Astrocyte (in vitro differentiated cells and primary cell): ENCODE data around the gene PRTG. TPM values are rescaled to one million over a fixed set of nuclear protein-coding genes. Genes with fewer than 3 reads are reported as not detected.

Experiments
- DNase-seq: peaks from one replicate; pipeline ENCODE4 v3.0.0-alpha.2; 2010; ENCODE audit warnings: low read depth
- FAIRE-seq: peaks from 2 replicates; lab custom pipeline; 2011; peaks lifted over from hg19 to GRCh38; lab: Jason Lieb, UNC
- H2AFZ ChIP-seq: 2 replicates; pipeline ENCODE4 v1.6.0; 2012; ENCODE audit warnings: low read depth, low read length, inconsistent platforms
- H3K27ac ChIP-seq: 2 replicates; pipeline ENCODE4 v1.5.1; 2011; ENCODE audit warnings: low read depth, low read length, inconsistent platforms
- H3K27me3 ChIP-seq: 2 replicates; pipeline ENCODE4 v1.6.0; 2011; ENCODE audit warnings: low read length, inconsistent platforms; ENCODE audit not compliant: insufficient read depth
- H3K36me3 ChIP-seq: 2 replicates; pipeline ENCODE4 v1.5.1; 2011; ENCODE audit warnings: low read length, inconsistent platforms; ENCODE audit not compliant: insufficient read depth
- H3K4me1 ChIP-seq: 2 replicates; pipeline ENCODE4 v1.5.1; 2011; ENCODE audit warnings: low read length, inconsistent platforms; ENCODE audit not compliant: insufficient read depth
- H3K4me2 ChIP-seq: 2 replicates; pipeline ENCODE4 v1.6.0; 2012; ENCODE audit warnings: low read length, inconsistent platforms
- H3K4me3 ChIP-seq: 2 replicates; pipeline ENCODE4 v1.5.1; 2011; ENCODE audit warnings: low read depth, mild to moderate bottlenecking, low read length, inconsistent platforms; ENCODE audit not compliant: insufficient read depth
- H3K79me2 ChIP-seq: 2 replicates; pipeline ENCODE4 v1.6.0; 2012; ENCODE audit warnings: mild to moderate bottlenecking, low read length, inconsistent platforms; ENCODE audit not compliant: insufficient read depth
- H3K9ac ChIP-seq: 2 replicates; pipeline ENCODE4 v1.6.0; 2012; ENCODE audit warnings: mild to moderate bottlenecking, low read length, inconsistent platforms
- H3K9me3 ChIP-seq: 2 replicates; pipeline ENCODE4 v1.5.1; 2012; ENCODE audit warnings: low read depth, mild to moderate bottlenecking, low read length, inconsistent platforms; ENCODE audit not compliant: insufficient read depth
- H4K20me1 ChIP-seq: 2 replicates; pipeline ENCODE4 v1.6.0; 2012; ENCODE audit warnings: low read length, inconsistent platforms; ENCODE audit not compliant: insufficient read depth
- H3K27ac Mint-ChIP-seq: one replicate; pipeline ENCODE4 v1.8.0; 2021; ENCODE audit warnings: mild to moderate bottlenecking, mixed read lengths; ENCODE audit not compliant: unreplicated experiment
- H3K27me3 Mint-ChIP-seq: one replicate; pipeline ENCODE4 v1.8.0; 2021; ENCODE audit warnings: low read depth, mixed read lengths; ENCODE audit not compliant: unreplicated experiment
- H3K36me3 Mint-ChIP-seq: one replicate; pipeline ENCODE4 v1.8.0; 2021; ENCODE audit warnings: low read depth, mixed read lengths; ENCODE audit not compliant: unreplicated experiment
- H3K4me1 Mint-ChIP-seq: one replicate; pipeline ENCODE4 v1.8.0; 2021; ENCODE audit warnings: low read depth, mixed read lengths; ENCODE audit not compliant: unreplicated experiment
- H3K4me3 Mint-ChIP-seq: one replicate; pipeline ENCODE4 v1.8.0; 2021; ENCODE audit warnings: mild to moderate bottlenecking, moderate library complexity, mixed read lengths; ENCODE audit not compliant: unreplicated experiment
- H3K9me3 Mint-ChIP-seq: one replicate; pipeline ENCODE4 v1.8.0; 2021; ENCODE audit warnings: mild to moderate bottlenecking, mixed read lengths; ENCODE audit not compliant: unreplicated experiment
- CTCF ChIP-seq: IDR thresholded peaks from 2 replicates; pipeline ENCODE4 v1.5.1; 2011; ENCODE audit warnings: low read depth, mild to moderate bottlenecking, inconsistent platforms, low read length, moderate library complexity; ENCODE audit not compliant: insufficient read depth
- EZH2 ChIP-seq: IDR thresholded peaks from 2 replicates; pipeline ENCODE4 v1.6.1; 2012; ENCODE audit warnings: mild to moderate bottlenecking, low read length, inconsistent platforms; ENCODE audit not compliant: insufficient read depth
- total RNA-seq: library from RNA; stranded (reverse); gene quantifications from 2 replicates; pipeline ENCODE4 v1.2.1, GENCODE V29; 2021

The PRTG gene
- total RNA-seq, 1 donor from 2014 or later, result 39.4 TPM

- Mint-ChIP-seq H3K36me3 (peaks cover 2% of the 10 kb centered on the region), H3K27me3 (peaks cover 19% of the 10 kb centered on the region), H3K4me3 (no peak overlapping the region), H3K4me1 (no peaks in the 10 kb centered on the region), H3K9me3 (peaks cover 4% of the 10 kb centered on the region), H3K27ac (no peak overlapping the region)
- H3K4me1 ChIP-seq, result no peaks in the 10 kb centered on the region
- no peak overlapping the region for H3K4me3 ChIP-seq
- no peak overlapping the region for H3K9ac ChIP-seq
- DNase-seq (no peak), FAIRE-seq (no peak)
- H3K27me3 ChIP-seq, result no peaks in the 10 kb centered on the region
- no peak overlapping the region for H2AFZ ChIP-seq
- no peaks in the 10 kb centered on the region for H3K79me2 ChIP-seq
- no peaks in the 10 kb centered on the region for H4K20me1 ChIP-seq
- TF ChIP-seq CTCF (no peak), EZH2 (no peak)
- H3K4me2 ChIP-seq, result no peak overlapping the region
- no peaks in the 10 kb centered on the region for H3K36me3 ChIP-seq
- no peak overlapping the region for H3K27ac ChIP-seq
- H3K9me3 ChIP-seq, result peaks cover 2% of the 10 kb centered on the region
Observed at GRCh38 chr15:55778932-55779331, 36.0 kb upstream of the PRTG start.

GRCh38 chr15:55775316-55775715, 32.4 kb upstream of the PRTG start:
- FAIRE-seq, result no peak
- Histone ChIP-seq H3K36me3 (no peaks in the 10 kb centered on the region), H3K27me3 (no peaks in the 10 kb centered on the region), H3K79me2 (no peaks in the 10 kb centered on the region), H3K4me3 (no peak overlapping the region), H4K20me1 (no peaks in the 10 kb centered on the region), H3K9me3 (no peaks in the 10 kb centered on the region), H3K27ac (no peak overlapping the region), H2AFZ (no peak overlapping the region), H3K4me2 (no peak overlapping the region), H3K9ac (no peak overlapping the region), H3K4me1 (no peaks in the 10 kb centered on the region)
- peaks cover 20% of the 10 kb centered on the region for H3K27me3 Mint-ChIP-seq
- H3K27ac Mint-ChIP-seq, result no peak overlapping the region
- no peaks in the 10 kb centered on the region for H3K4me1 Mint-ChIP-seq
- H3K4me3 Mint-ChIP-seq, result no peak overlapping the region
- no peak for TF ChIP-seq CTCF
- no peak for TF ChIP-seq EZH2
- peaks cover 4% of the 10 kb centered on the region for H3K9me3 Mint-ChIP-seq
- H3K36me3 Mint-ChIP-seq, result peaks cover 2% of the 10 kb centered on the region
- DNase-seq, result no peak

GRCh38 chr15:55774113-55774970, 31.4 kb upstream of the PRTG start:
- H3K4me3 Mint-ChIP-seq, result no peak overlapping the region
- DNase-seq (no peak), FAIRE-seq (no peak)
- peaks cover 4% of the 10 kb centered on the region for H3K9me3 Mint-ChIP-seq
- H3K27ac Mint-ChIP-seq, result no peak overlapping the region
- Histone ChIP-seq H3K4me2 (no peak overlapping the region), H3K36me3 (no peaks in the 10 kb centered on the region), H3K4me1 (no peaks in the 10 kb centered on the region), H4K20me1 (no peaks in the 10 kb centered on the region), H3K27ac (no peak overlapping the region), H3K9me3 (no peaks in the 10 kb centered on the region), H3K4me3 (no peak overlapping the region), H3K27me3 (no peaks in the 10 kb centered on the region), H3K79me2 (no peaks in the 10 kb centered on the region), H3K9ac (no peak overlapping the region), H2AFZ (no peak overlapping the region)
- peaks cover 20% of the 10 kb centered on the region for H3K27me3 Mint-ChIP-seq
- H3K36me3 Mint-ChIP-seq, result peaks cover 2% of the 10 kb centered on the region
- no peak for TF ChIP-seq EZH2
- peak; percentile 37 for TF ChIP-seq CTCF
- no peaks in the 10 kb centered on the region for H3K4me1 Mint-ChIP-seq
